Neural crest cell (in vitro differentiated cells): Measurements from ENCODE around the gene MAP3K6. TPM values are rescaled to one million over a fixed set of nuclear protein-coding genes. Genes with fewer than 3 reads are reported as not detected.

Experiments used
- DNase-seq: peaks from one replicate; pipeline ENCODE4 v3.0.0; 2021; ENCODE audit warnings: low read depth, mixed read lengths, low spot score
- H3K27ac Mint-ChIP-seq: one replicate; pipeline ENCODE4 v1.8.0; 2021; ENCODE audit warnings: mild to moderate bottlenecking, mixed read lengths; ENCODE audit not compliant: unreplicated experiment
- H3K27me3 Mint-ChIP-seq: 2 replicates; pipeline ENCODE4 v1.8.0; 2021; ENCODE audit warnings: low read depth, mild to moderate bottlenecking, mixed read lengths
- H3K36me3 Mint-ChIP-seq: 2 replicates; pipeline ENCODE4 v1.8.0; 2021; ENCODE audit warnings: low read depth, mild to moderate bottlenecking, mixed read lengths
- H3K4me1 Mint-ChIP-seq: 2 replicates; pipeline ENCODE4 v1.8.0; 2021; ENCODE audit warnings: mixed read lengths
- H3K4me3 Mint-ChIP-seq: one replicate; pipeline ENCODE4 v1.8.0; 2021; ENCODE audit warnings: mild to moderate bottlenecking, mixed read lengths
- H3K9me3 Mint-ChIP-seq: 2 replicates; pipeline ENCODE4 v1.8.0; 2021; ENCODE audit warnings: mixed read lengths
- total RNA-seq: library from RNA; stranded (reverse); gene quantifications from 2 replicates; pipeline ENCODE4 v1.2.1, GENCODE V29; 2021
- TF ChIP-seq, protein P1 (sequence below): fragments of 200-600 bp; sonication (generic); conservative IDR thresholded peaks from 2 replicates; pipeline ENCODE4 v1.5.0; 2021; ENCODE audit warnings: antibody characterized with exemption, mild to moderate bottlenecking

Gene MAP3K6
- total RNA-seq, 1 donor from 2014 or later, result 13.6 TPM

- H3K27me3 Mint-ChIP-seq, result peaks cover 45% of the 10 kb centered on the region
- no peaks in the 10 kb centered on the region for H3K9me3 Mint-ChIP-seq
- no peak overlapping the region for H3K27ac Mint-ChIP-seq
- TF ChIP-seq, protein P1, sequence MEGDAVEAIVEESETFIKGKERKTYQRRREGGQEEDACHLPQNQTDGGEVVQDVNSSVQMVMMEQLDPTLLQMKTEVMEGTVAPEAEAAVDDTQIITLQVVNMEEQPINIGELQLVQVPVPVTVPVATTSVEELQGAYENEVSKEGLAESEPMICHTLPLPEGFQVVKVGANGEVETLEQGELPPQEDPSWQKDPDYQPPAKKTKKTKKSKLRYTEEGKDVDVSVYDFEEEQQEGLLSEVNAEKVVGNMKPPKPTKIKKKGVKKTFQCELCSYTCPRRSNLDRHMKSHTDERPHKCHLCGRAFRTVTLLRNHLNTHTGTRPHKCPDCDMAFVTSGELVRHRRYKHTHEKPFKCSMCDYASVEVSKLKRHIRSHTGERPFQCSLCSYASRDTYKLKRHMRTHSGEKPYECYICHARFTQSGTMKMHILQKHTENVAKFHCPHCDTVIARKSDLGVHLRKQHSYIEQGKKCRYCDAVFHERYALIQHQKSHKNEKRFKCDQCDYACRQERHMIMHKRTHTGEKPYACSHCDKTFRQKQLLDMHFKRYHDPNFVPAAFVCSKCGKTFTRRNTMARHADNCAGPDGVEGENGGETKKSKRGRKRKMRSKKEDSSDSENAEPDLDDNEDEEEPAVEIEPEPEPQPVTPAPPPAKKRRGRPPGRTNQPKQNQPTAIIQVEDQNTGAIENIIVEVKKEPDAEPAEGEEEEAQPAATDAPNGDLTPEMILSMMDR, result no peak
- peaks cover 15% of the 10 kb centered on the region for H3K4me1 Mint-ChIP-seq
- H3K36me3 Mint-ChIP-seq, result no peaks in the 10 kb centered on the region
- no peak overlapping the region for H3K4me3 Mint-ChIP-seq
- no peak for DNase-seq
Measured at GRCh38 chr1:27355683-27356082, 11.1 kb downstream of the MAP3K6 start.

- no peaks in the 10 kb centered on the region for H3K36me3 Mint-ChIP-seq
- H3K9me3 Mint-ChIP-seq, result no peaks in the 10 kb centered on the region
- H3K4me3 Mint-ChIP-seq, result no peak overlapping the region
- TF ChIP-seq, protein P1, result no peak
- H3K27me3 Mint-ChIP-seq, result peaks cover 41% of the 10 kb centered on the region
- no peak overlapping the region for H3K27ac Mint-ChIP-seq
- DNase-seq, result no peak
- H3K4me1 Mint-ChIP-seq, result peaks cover 9% of the 10 kb centered on the region
Measured at GRCh38 chr1:27353629-27354028, 13.1 kb downstream of the MAP3K6 start.

GRCh38 chr1:27353166-27353565, 13.6 kb downstream of the MAP3K6 start:
- Mint-ChIP-seq H3K27ac (no peak overlapping the region), H3K36me3 (no peaks in the 10 kb centered on the region), H3K4me1 (peaks cover 9% of the 10 kb centered on the region), H3K9me3 (no peaks in the 10 kb centered on the region), H3K27me3 (peaks cover 40% of the 10 kb centered on the region), H3K4me3 (no peak overlapping the region)
- DNase-seq, result no peak
- TF ChIP-seq, protein P1, result no peak

DNA sequence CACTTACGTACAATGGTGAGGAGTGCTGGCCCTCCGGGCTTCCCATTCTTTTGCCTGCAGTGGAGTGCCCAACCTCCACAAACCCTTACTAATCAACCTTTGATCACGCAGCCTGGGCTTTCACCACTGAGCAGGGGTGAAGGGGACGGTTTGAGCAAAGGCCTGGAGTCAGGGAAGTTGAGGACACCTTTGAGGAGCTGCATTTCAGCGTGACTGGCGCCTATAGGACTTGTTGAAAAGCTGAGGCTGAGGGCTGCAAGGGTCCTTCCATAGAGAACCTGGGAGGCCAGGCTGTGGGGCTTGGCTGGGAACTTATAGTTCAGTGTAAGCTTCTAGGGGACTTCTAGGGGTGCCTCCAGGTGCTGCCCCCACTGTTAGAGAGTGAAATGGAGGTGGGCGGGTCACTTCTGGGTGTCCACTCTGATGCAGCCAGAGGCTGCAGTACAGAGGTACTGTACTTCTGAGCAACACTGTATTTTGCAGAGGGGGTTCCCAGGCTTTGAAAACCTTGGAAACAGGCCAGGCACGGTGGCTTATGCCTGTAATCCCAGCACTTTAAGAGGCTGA, 15.1 kb downstream of the MAP3K6 start:
- no peaks in the 10 kb centered on the region for H3K9me3 Mint-ChIP-seq
- no peaks in the 10 kb centered on the region for H3K36me3 Mint-ChIP-seq
- H3K4me3 Mint-ChIP-seq, result peak overlapping the region; percentile 75
- H3K27ac Mint-ChIP-seq, result peak overlapping the region; percentile 50
- peaks cover 9% of the 10 kb centered on the region for H3K4me1 Mint-ChIP-seq
- no peak for DNase-seq
- H3K27me3 Mint-ChIP-seq, result peaks cover 41% of the 10 kb centered on the region
- TF ChIP-seq, protein P1, result no peak

DNA sequence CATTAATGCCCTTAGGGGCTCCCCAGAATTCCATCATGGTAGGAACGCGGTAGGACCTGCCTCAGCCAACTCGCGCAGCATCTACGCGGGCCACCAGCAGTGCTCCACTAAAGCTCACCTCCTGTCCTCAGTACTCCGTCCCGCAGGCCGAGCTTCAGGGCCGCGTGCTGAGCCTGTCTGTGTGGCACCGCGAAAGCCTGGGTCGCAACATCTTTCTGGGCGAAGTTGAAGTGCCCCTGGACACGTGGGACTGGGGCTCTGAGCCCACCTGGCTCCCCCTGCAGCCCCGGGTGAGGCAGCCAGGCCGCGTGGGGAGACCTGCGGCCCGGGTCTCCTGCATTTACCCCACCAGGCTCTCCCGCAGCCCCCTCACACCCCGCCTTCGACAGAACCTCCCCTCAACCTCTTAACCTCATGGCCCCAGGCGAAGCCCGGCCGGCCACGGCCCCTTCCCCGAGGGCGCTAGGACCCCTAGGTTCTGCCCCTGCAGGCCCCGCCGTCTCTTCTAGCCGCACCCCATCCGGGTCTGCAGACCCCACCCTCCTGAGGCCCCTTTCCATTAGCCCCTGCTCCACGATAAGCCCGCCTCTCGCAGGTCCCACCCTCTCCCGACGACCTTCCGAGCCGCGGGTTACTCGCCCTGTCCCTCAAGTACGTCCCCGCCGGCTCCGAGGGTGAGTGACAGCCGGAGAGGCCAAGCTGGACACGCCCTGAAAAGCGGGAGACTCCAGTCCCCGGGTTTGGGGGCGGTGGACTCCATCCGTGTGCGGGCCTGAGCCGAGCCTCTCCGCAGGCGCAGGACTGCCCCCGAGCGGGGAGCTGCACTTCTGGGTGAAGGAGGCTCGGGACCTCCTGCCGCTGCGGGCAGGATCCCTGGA, 15.9 kb downstream of the MAP3K6 start:
- peak; percentile 65 for DNase-seq
- H3K27ac Mint-ChIP-seq, result no peak overlapping the region
- peaks cover 9% of the 10 kb centered on the region for H3K4me1 Mint-ChIP-seq
- TF ChIP-seq, protein P1, result no peak
- no peaks in the 10 kb centered on the region for H3K36me3 Mint-ChIP-seq
- H3K4me3 Mint-ChIP-seq, result peak overlapping the region; percentile 75
- peaks cover 46% of the 10 kb centered on the region for H3K27me3 Mint-ChIP-seq
- no peaks in the 10 kb centered on the region for H3K9me3 Mint-ChIP-seq
